Measurements from ENCODE around the gene SLC22A14. TPM values are rescaled to one million over a fixed set of nuclear protein-coding genes. Genes with fewer than 3 reads are reported as not detected.
A peak's percentile ranks its signal among the peaks of the same experiment; 100 is the strongest.

The SLC22A14 gene
- total and polyA plus RNA-seq, 8 donors, result 0.12 to 0.35 (median 0.14) TPM; not detected in 4

DNA sequence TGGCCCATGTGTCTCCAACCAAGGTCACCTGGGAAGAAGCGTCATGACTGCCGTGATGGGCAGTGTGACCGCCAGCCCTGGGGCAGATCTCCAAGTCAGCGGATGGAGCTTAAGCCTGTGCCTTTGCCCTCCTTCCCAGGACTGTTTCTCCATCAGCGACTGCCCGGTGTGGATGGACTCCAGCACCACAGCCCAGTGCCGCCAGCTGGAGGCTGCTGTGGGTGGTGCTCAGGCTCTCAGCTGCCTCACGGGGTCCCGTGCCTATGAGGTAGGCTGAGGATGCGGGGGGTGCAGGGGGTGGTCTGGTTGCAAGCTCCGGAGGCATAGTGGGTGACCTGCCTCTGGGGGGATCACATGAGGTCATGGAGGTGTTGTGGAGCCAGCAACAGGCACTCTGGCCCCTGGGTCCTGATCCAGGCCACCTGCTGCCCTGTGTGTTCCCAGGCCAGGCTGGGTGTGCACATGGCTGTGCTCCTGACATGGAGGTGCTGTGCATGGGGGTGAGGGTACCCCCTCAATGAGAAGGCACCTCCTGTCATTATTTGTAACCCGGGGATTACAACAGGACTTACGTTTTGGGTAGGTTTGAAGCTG lies 83.5 kb downstream of the SLC22A14 start:
- no peak overlapping the region for H3K27ac ChIP-seq
- H3K4me3 ChIP-seq, result no peak overlapping the region
- H3K36me3 ChIP-seq, result peaks cover 0 to 13% (median 0%) of the 10 kb centered on the region in 3 donors
- 64 to 75% methylated on average over 13 of the region's 13 CpGs for WGBS, 2 donors
- DNase-seq, result peak in 1 of 6 donors; percentile 56
- no peaks in the 10 kb centered on the region for H3K27me3 ChIP-seq
- FAIRE-seq, result no peak
- H3K4me1 ChIP-seq, result no peaks in the 10 kb centered on the region
- ATAC-seq, result peak in 3 of 4 donors; percentile 12 to 43 (median 29)
- H3K9me3 ChIP-seq, result no peaks in the 10 kb centered on the region
- intact Hi-C loops (cut with DNase I), result loop anchor here in 1 of 3 donors (10.0 kb wide), 1 partner anchor 109 kb away; no protein-coding TSS in a partner anchor
- TF ChIP-seq, protein P1, sequence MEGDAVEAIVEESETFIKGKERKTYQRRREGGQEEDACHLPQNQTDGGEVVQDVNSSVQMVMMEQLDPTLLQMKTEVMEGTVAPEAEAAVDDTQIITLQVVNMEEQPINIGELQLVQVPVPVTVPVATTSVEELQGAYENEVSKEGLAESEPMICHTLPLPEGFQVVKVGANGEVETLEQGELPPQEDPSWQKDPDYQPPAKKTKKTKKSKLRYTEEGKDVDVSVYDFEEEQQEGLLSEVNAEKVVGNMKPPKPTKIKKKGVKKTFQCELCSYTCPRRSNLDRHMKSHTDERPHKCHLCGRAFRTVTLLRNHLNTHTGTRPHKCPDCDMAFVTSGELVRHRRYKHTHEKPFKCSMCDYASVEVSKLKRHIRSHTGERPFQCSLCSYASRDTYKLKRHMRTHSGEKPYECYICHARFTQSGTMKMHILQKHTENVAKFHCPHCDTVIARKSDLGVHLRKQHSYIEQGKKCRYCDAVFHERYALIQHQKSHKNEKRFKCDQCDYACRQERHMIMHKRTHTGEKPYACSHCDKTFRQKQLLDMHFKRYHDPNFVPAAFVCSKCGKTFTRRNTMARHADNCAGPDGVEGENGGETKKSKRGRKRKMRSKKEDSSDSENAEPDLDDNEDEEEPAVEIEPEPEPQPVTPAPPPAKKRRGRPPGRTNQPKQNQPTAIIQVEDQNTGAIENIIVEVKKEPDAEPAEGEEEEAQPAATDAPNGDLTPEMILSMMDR (IDR thresholded peaks at IDR 0.05), result no peak

- ATAC-seq, result peak in 3 of 4 donors; percentile 42 to 76 (median 62)
- intact Hi-C loops (cut with DNase I), result loop anchor here in 1 of 3 donors (10.0 kb wide), 1 partner anchor 109 kb away; no protein-coding TSS in a partner anchor
- FAIRE-seq, result no peak
- Histone ChIP-seq H3K4me3 (no peak overlapping the region), H3K36me3 (peaks cover 0 to 16% (median 0%) of the 10 kb centered on the region in 3 donors), H3K4me1 (no peaks in the 10 kb centered on the region), H3K27ac (no peak overlapping the region), H3K27me3 (no peaks in the 10 kb centered on the region), H3K9me3 (no peaks in the 10 kb centered on the region)
- TF ChIP-seq, protein P1 (IDR thresholded peaks at IDR 0.05), result no peak
- WGBS, 2 donors, result 44 to 47% methylated on average over 3 of the region's 3 CpGs
- peak in 1 of 6 donors; percentile 52 for DNase-seq
Observed at GRCh38 chr3:38366082-38366481, 84.0 kb downstream of the SLC22A14 start.

DNA sequence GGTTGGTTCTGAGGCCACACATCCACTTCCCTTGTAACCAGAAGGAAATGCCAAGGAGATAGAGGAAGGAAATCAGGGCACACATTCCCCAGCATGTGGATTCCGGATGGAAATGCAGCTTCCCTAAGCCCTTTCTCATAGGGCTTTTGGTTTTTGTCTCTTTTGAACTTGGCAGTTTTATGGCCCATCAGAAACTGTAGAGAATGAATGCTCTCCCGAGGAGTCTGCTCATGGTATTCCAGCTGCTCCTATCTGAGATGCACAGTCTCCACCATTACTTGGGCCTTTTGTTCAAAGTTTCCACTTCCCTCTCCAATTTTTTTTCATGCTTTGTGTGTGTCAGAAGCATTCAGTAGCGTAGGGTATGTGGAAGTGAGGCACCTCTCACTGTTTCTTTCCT lies 85.7 kb downstream of the SLC22A14 start:
- Histone ChIP-seq H3K27ac (no peak overlapping the region), H3K36me3 (peaks cover 0 to 12% (median 0%) of the 10 kb centered on the region in 3 donors), H3K9me3 (no peaks in the 10 kb centered on the region), H3K4me3 (no peak overlapping the region), H3K4me1 (no peaks in the 10 kb centered on the region), H3K27me3 (no peaks in the 10 kb centered on the region)
- no peak for ATAC-seq
- WGBS, 2 donors, result 85 to 96% methylated on average over 3 of the region's 3 CpGs
- intact Hi-C loops (cut with DNase I), result loop anchor here in 1 of 3 donors (10.0 kb wide), 1 partner anchor 107 kb away; no protein-coding TSS in a partner anchor
- DNase-seq, result no peak
- no peak for FAIRE-seq
- TF ChIP-seq, protein P1 (IDR thresholded peaks at IDR 0.05), result no peak

Other genes with a start within 250 kb of the SLC22A14 start
- under 1 TPM; 0.14 to 0.60 (median 0.49) TPM for gene DLEC1, start 243.1 kb upstream of the SLC22A14 start, total RNA-seq
- gene DLEC1, start 243.1 kb upstream of the SLC22A14 start, polyA plus RNA-seq, result under 1 TPM; 0.61 to 0.75 TPM
- gene ACAA1, start 145.2 kb upstream of the SLC22A14 start, total RNA-seq, result 10 to 100 TPM; 44.2 to 66.9 (median 59.0) TPM
- 100 to 1,000 TPM in 1 of 2 donors, 10 to 100 TPM in 1; 99.3 to 110 TPM for gene ACAA1, start 145.2 kb upstream of the SLC22A14 start, polyA plus RNA-seq
- gene MYD88, start 143.6 kb upstream of the SLC22A14 start, total RNA-seq, result 10 to 100 TPM in 3 of 6 donors, 1 to 10 TPM in 3; 7.2 to 20.2 (median 9.9) TPM
- 10 to 100 TPM in 1 of 2 donors, 1 to 10 TPM in 1; 8.2 to 14.2 TPM for gene MYD88, start 143.6 kb upstream of the SLC22A14 start, polyA plus RNA-seq
- 10 to 100 TPM in 4 of 6 donors, 1 to 10 TPM in 2; 8.5 to 16.0 (median 10.4) TPM for gene OXSR1, start 116.8 kb upstream of the SLC22A14 start, total RNA-seq
- 10 to 100 TPM in 1 of 2 donors, 1 to 10 TPM in 1; 6.3 to 10.7 TPM for gene OXSR1, start 116.8 kb upstream of the SLC22A14 start, polyA plus RNA-seq
- under 1 TPM in 5 of 6 donors, not detected in 1; 0.18 to 0.69 (median 0.42) TPM for gene SLC22A13, start 16.5 kb upstream of the SLC22A14 start, total RNA-seq
- under 1 TPM; 0.05 to 0.23 TPM for gene SLC22A13, start 16.5 kb upstream of the SLC22A14 start, polyA plus RNA-seq
- 1 to 10 TPM; 4.3 to 6.9 (median 4.7) TPM for gene XYLB, start 64.5 kb downstream of the SLC22A14 start, total RNA-seq
- gene XYLB, start 64.5 kb downstream of the SLC22A14 start, polyA plus RNA-seq, result 1 to 10 TPM; 1.6 to 2.4 TPM
- gene ACVR2B, start 171.6 kb downstream of the SLC22A14 start, total RNA-seq, result 10 to 100 TPM in 1 of 6 donors, 1 to 10 TPM in 5; 4.1 to 10.9 (median 5.8) TPM
- gene ACVR2B, start 171.6 kb downstream of the SLC22A14 start, polyA plus RNA-seq, result 1 to 10 TPM; 1.3 to 2.1 TPM
- gene EXOG, start 214.0 kb downstream of the SLC22A14 start, total RNA-seq, result 1 to 10 TPM; 3.7 to 6.6 (median 4.3) TPM
- gene EXOG, start 214.0 kb downstream of the SLC22A14 start, polyA plus RNA-seq, result 10 to 100 TPM in 1 of 2 donors, 1 to 10 TPM in 1; 6.4 to 10.3 TPM